GM12878 (cell line): ENCODE measurements around the gene UBXN7. TPM values are rescaled to one million over a fixed set of nuclear protein-coding genes. Genes with fewer than 3 reads are reported as not detected.

ENCODE experiments used
- ATAC-seq: fragments of 200-7000 bp; cut with Tn5 transposase; 3 replicates; pipeline ENCODE4 v1.9.1; 2020; ENCODE audit warnings: mild to moderate bottlenecking, moderate library complexity
- BruUV-seq: library from RNA; stranded (reverse); fragments of 400-500 nt; replicated peaks from 2 replicates; lab custom pipeline; 2021; lab: Mats Ljungman, UMichigan
- CTCF ChIA-PET: fragments of 300-600 bp; sonication (Branson Sonifier 250); formaldehyde crosslinking; extraction: SDS; loops from one replicate; lab custom pipeline; 2021; ENCODE audit warnings: inconsistent platforms; lab: Yijun Ruan, JAX
- POLR2A ChIA-PET: fragments of 350-600 bp; formaldehyde crosslinking; extraction: SDS; loops from one replicate; lab custom pipeline; 2021; ENCODE audit warnings: inconsistent platforms; lab: Charles Lee
- RAD21 ChIA-PET: fragments of 300-600 bp; sonication (Branson Sonifier 250); formaldehyde crosslinking; loops from one replicate; lab custom pipeline; 2023; ENCODE audit warnings: antibody characterized with exemption; ENCODE audit not compliant: unreplicated experiment; lab: Charles Lee
- SMC1A ChIA-PET: fragments of 300-600 bp; sonication (Branson Sonifier 250); formaldehyde crosslinking; loops from one replicate; lab custom pipeline; 2023; ENCODE audit not compliant: unreplicated experiment, uncharacterized antibody; lab: Charles Lee
- DNase-seq: peaks from one replicate; pipeline ENCODE4 v3.0.0-alpha.2; 2011; ENCODE audit warnings: low read depth, low spot score
- FAIRE-seq: peaks from 3 replicates; lab custom pipeline; 2011; peaks lifted over from hg19 to GRCh38; lab: Jason Lieb, UNC
- H2AFZ ChIP-seq: 2 replicates; pipeline ENCODE4 v1.6.0; 2011; ENCODE audit warnings: low read depth, low read length, control low read depth; ENCODE audit not compliant: control insufficient read depth
- H3K27ac ChIP-seq: 2 replicates; pipeline ENCODE4 v1.5.1; 2011; ENCODE audit warnings: control low read depth; ENCODE audit not compliant: control insufficient read depth, insufficient read depth
- H3K27me3 ChIP-seq, 2 experiments: replicated peaks in 1 of 2; 2 replicates each; pipeline versions ENCODE4 v1.6.0 to v1.6.1; 2011; ENCODE audit warnings: low read length in 1 of 2; ENCODE audit not compliant: control insufficient read depth in 2 of 2, insufficient read depth in 2 of 2
- H3K36me3 ChIP-seq, 2 experiments: 2 replicates each; pipeline ENCODE4 v1.5.1; 2011; ENCODE audit warnings: low read length in 1 of 2; ENCODE audit not compliant: control insufficient read depth in 2 of 2, insufficient read depth in 2 of 2
- H3K4me1 ChIP-seq: 2 replicates; pipeline ENCODE4 v1.6.1; 2011; ENCODE audit warnings: mild to moderate bottlenecking, low read length, moderate library complexity, mixed read lengths; ENCODE audit not compliant: control insufficient read depth, insufficient read depth
- H3K4me2 ChIP-seq: 2 replicates; pipeline ENCODE4 v1.6.0; 2011; ENCODE audit warnings: control low read depth; ENCODE audit not compliant: control insufficient read depth, insufficient read depth
- H3K4me3 ChIP-seq: fragments of 200-600 bp; sonication (generic); 2 replicates; pipeline ENCODE4 v1.5.1; 2016
- H3K79me2 ChIP-seq: 2 replicates; pipeline ENCODE4 v1.6.0; 2011; ENCODE audit warnings: low read length; ENCODE audit not compliant: control insufficient read depth, insufficient read depth
- H3K9ac ChIP-seq: 2 replicates; pipeline ENCODE4 v1.8.0; 2011; ENCODE audit warnings: low read length, control low read depth, mixed read lengths; ENCODE audit not compliant: control insufficient read depth, insufficient read depth
- H3K9me3 ChIP-seq: replicated peaks from 3 replicates; pipeline ENCODE4 v1.5.1; 2011; ENCODE audit warnings: mild to moderate bottlenecking, low read length; ENCODE audit not compliant: control insufficient read depth, insufficient read depth
- H4K20me1 ChIP-seq: 2 replicates; pipeline ENCODE4 v1.6.0; 2011; ENCODE audit not compliant: control insufficient read depth, insufficient read depth
- BMI1 ChIP-seq: fragments of 450-650 bp; IDR thresholded peaks from 2 replicates; pipeline ENCODE4 v1.6.1; 2016; ENCODE audit warnings: mild to moderate bottlenecking, moderate library complexity, borderline replicate concordance
- CREM ChIP-seq: IDR thresholded peaks from 2 replicates; pipeline ENCODE4 v1.6.1; 2014; ENCODE audit warnings: antibody characterized with exemption, low read depth
- ESRRA ChIP-seq: IDR thresholded peaks from 2 replicates; pipeline ENCODE4 v1.6.1; 2012; ENCODE audit warnings: mild to moderate bottlenecking, low read length, improper control_type of control experiment
- FOS ChIP-seq: IDR thresholded peaks from 3 replicates; pipeline ENCODE4 v1.6.1; 2011; ENCODE audit warnings: borderline replicate concordance; ENCODE audit not compliant: insufficient read length; ENCODE audit errors: extremely low read depth
- GATAD2B ChIP-seq: fragments of 450-650 bp; conservative IDR thresholded peaks from 2 replicates; pipeline ENCODE4 v1.6.1; 2017; ENCODE audit warnings: low read depth, mild to moderate bottlenecking, moderate library complexity
- IRF3 ChIP-seq: fragments of 450-650 bp; IDR thresholded peaks from 2 replicates; pipeline ENCODE4 v1.6.1; 2014; ENCODE audit warnings: mild to moderate bottlenecking
- KAT2A ChIP-seq: conservative IDR thresholded peaks from 2 replicates; pipeline ENCODE4 v1.6.1; 2011; ENCODE audit warnings: low read depth, low read length; ENCODE audit not compliant: control insufficient read depth
- MYB ChIP-seq: fragments of 150-350 bp; IDR thresholded peaks from 2 replicates; pipeline ENCODE4 v1.6.1; 2014; ENCODE audit warnings: mild to moderate bottlenecking, low read depth, low read length, borderline replicate concordance
- PAX8 ChIP-seq: fragments of 450-650 bp; IDR thresholded peaks from 2 replicates; pipeline ENCODE4 v1.6.1; 2017; ENCODE audit warnings: mild to moderate bottlenecking, moderate library complexity
- RBBP5 ChIP-seq: fragments of 200-600 bp; sonication (generic); conservative IDR thresholded peaks from 2 replicates; pipeline ENCODE4 v1.6.1; 2016
- RCOR1 ChIP-seq: conservative IDR thresholded peaks from 2 replicates; pipeline ENCODE4 v1.6.1; 2012; ENCODE audit warnings: low read depth, low read length, improper control_type of control experiment
- SMARCA5 ChIP-seq: fragments of 450-650 bp; IDR thresholded peaks from 2 replicates; pipeline ENCODE4 v1.6.1; 2017; ENCODE audit warnings: mild to moderate bottlenecking
- SREBF1 ChIP-seq: IDR thresholded peaks from 2 replicates; pipeline ENCODE4 v1.6.1; 2012; ENCODE audit warnings: mild to moderate bottlenecking, low read length
- SRF ChIP-seq, 2 experiments: IDR thresholded peaks; 2 replicates each; pipeline ENCODE4 v1.6.1; 2011; ENCODE audit warnings: low read depth in 2 of 2, low read length in 2 of 2, mild to moderate bottlenecking in 1 of 2, moderate library complexity in 1 of 2
- USF2 ChIP-seq: IDR thresholded peaks from 2 replicates; pipeline ENCODE4 v1.6.1; 2011; ENCODE audit warnings: low read depth, low read length, improper control_type of control experiment, borderline replicate concordance
- ZNF207 ChIP-seq: fragments of 450-650 bp; IDR thresholded peaks from 2 replicates; pipeline ENCODE4 v1.6.1; 2014; ENCODE audit warnings: antibody characterized with exemption, mild to moderate bottlenecking, borderline replicate concordance
- ZNF24 ChIP-seq: fragments of 450-650 bp; IDR thresholded peaks from 2 replicates; pipeline ENCODE4 v1.6.1; 2017; ENCODE audit warnings: antibody characterized with exemption, mild to moderate bottlenecking
- in situ Hi-C: fragments of 300-500 bp; cut with MboI; formaldehyde crosslinking; loops from 9 replicates; pipeline ENCODE4 v1.14.3; 2018; ENCODE audit warnings: mixed read lengths
- intact Hi-C: fragments of 100-400 bp; cut with micrococcal nuclease; formaldehyde crosslinking; loops from one replicate; pipeline ENCODE4 v1.14.2; 2022; ENCODE audit not compliant: unreplicated experiment
- polyA plus RNA-seq, 11 experiments: library from polyadenylated mRNA; depleted of rRNA in 4 of 11; unstranded in 6 of 11; stranded (reverse) in 5 of 11; fragments of >200 nt; fragmentation: Nextera tagmentation in 4 of 11; fragmentation: Illumina TruSeq in 1 of 11; extraction: Ambion mirVana in 4 of 11; extraction: Trizol in 1 of 11; gene quantifications; 1 replicate in 1 of 11; 2 replicates in 10 of 11; pipeline versions ENCODE4 v1.2.1 to v1.2.3, GENCODE V29; 2011 to 2016; ENCODE audit warnings: inconsistent platforms in 2 of 11, missing spikeins in 2 of 11, low read depth in 1 of 11
- total RNA-seq, 4 experiments: library from RNA; depleted of rRNA in 3 of 4; stranded (reverse); fragments of >200 nt in 3 of 4; fragmentation: Illumina TruSeq in 1 of 4; extraction: Trizol in 1 of 4; gene quantifications; 2 replicates each; pipeline versions ENCODE4 v1.2.1 to v1.2.3, GENCODE V29; 2013 to 2021

UBXN7 gene
- total and polyA plus RNA-seq, 10 of the 15 experiments (the other 5 are each of a cell fraction or from before 2014, with no cell fraction given) = 4.8 to 78.4 (median 24.9) TPM

- BruUV-seq = no TSS peak
- Histone ChIP-seq H3K27me3 (no peaks in the 10 kb centered on the region), H3K4me1 (peaks cover 1% of the 10 kb centered on the region; the same call in 1 of the 2 replicates), H3K27ac (no peak overlapping the region), H3K9ac (no peak overlapping the region), H3K9me3 (no peaks in the 10 kb centered on the region), H3K79me2 (no peaks in the 10 kb centered on the region), H3K36me3 (peaks cover 0 to 8% of the 10 kb centered on the region in 2 experiments; a peak in 2 of 4 replicates), H3K4me3 (no peak overlapping the region), H4K20me1 (no peaks in the 10 kb centered on the region), H2AFZ (no peak overlapping the region), H3K4me2 (no peak overlapping the region)
- SMC1A ChIA-PET = no interaction called here
- DNase-seq (no peak), FAIRE-seq (no peak), ATAC-seq (no peak)
- RAD21 ChIA-PET = interaction anchor here (0.8 kb wide), 1 partner anchor 96 kb away, joined by 3 read pairs; no protein-coding TSS in a partner anchor
- CTCF ChIA-PET = interaction anchor here (1.1 kb wide), 1 partner anchor 173 kb away, joined by 4 read pairs; no protein-coding TSS in a partner anchor
- POLR2A ChIA-PET = interaction anchor here (0.8 kb wide), 1 partner anchor 13 kb away, joined by 3 read pairs; no protein-coding TSS in a partner anchor
- TF ChIP-seq IRF3 (no peak), PAX8 (no peak), SREBF1 (no peak), ZNF207 (no peak), BMI1 (no peak), ZNF24 (no peak), FOS (no peak), GATAD2B (no peak), SRF (IDR thresholded peaks at IDR 0.05; ENCODE audit: low read depth in 2 of 2, low read length in 2 of 2) (no peak), USF2 (no peak), RCOR1 (no peak), MYB (no peak), KAT2A (no peak), RBBP5 (no peak), CREM (no peak), ESRRA (no peak), SMARCA5 (no peak)
- intact Hi-C loops (no loop called here), in situ Hi-C loops (no loop called here)
Measured at GRCh38 chr3:196350067-196350466, 82.2 kb downstream of the UBXN7 start.
